Thyroid gland (tissue), 4 donors: ENCODE data around the gene C4orf50.

ENCODE experiments used
- CTCF ChIP-seq, 6 experiments: fragments of 200-600 bp in 3 of 6; fragments of 450-650 bp in 3 of 6; sonication (generic) in 3 of 6; IDR thresholded peaks; one replicate each; pipeline ENCODE4 v1.5.1; 2016 to 2019; ENCODE audit warnings: antibody characterized with exemption in 6 of 6, mild to moderate bottlenecking in 2 of 6, inconsistent platforms in 1 of 6, moderate library complexity in 1 of 6
- POLR2A ChIP-seq, 2 donors: fragments of 450-650 bp; IDR thresholded peaks; one replicate each; pipeline ENCODE4 v1.6.1; 2017; ENCODE audit warnings: antibody characterized with exemption in 2 of 2, mild to moderate bottlenecking in 2 of 2, moderate library complexity in 1 of 2

- TF ChIP-seq CTCF (IDR thresholded peaks at IDR 0.05), result no peak
- TF ChIP-seq POLR2A (IDR thresholded peaks at IDR 0.05), result no peak
Observed at GRCh38 chr4:6042293-6043063, 24.2 kb upstream of the C4orf50 start.
